HUES6 (cell line): ENCODE data around the gene PRPSAP2.
"Not testable (repeated sequence)": the region's sequence is repeated elsewhere in the genome, so short reads cannot be mapped to it uniquely, and the experiment has no call there.

ENCODE experiments used
- H3K27ac ChIP-seq: 2 replicates; pipeline ENCODE4 v1.7.0; 2013; ENCODE audit warnings: low read depth, mild to moderate bottlenecking, low read length, inconsistent platforms
- H3K27me3 ChIP-seq: 2 replicates; pipeline ENCODE4 v1.6.1; 2013; ENCODE audit warnings: low read length; ENCODE audit not compliant: control insufficient read depth, insufficient read depth
- H3K36me3 ChIP-seq: 2 replicates; pipeline ENCODE4 v1.6.1; 2013; ENCODE audit warnings: low read length; ENCODE audit not compliant: control insufficient read depth, insufficient read depth
- H3K4me1 ChIP-seq: 2 replicates; pipeline ENCODE4 v1.6.1; 2013; ENCODE audit warnings: low read length; ENCODE audit not compliant: control insufficient read depth, insufficient read depth
- H3K4me3 ChIP-seq: 2 replicates; pipeline ENCODE4 v1.5.1; 2013; ENCODE audit warnings: low read depth, low read length
- H3K9ac ChIP-seq: one replicate; pipeline ENCODE4 v1.6.1; 2013; ENCODE audit warnings: mild to moderate bottlenecking, low read length
- H3K9me3 ChIP-seq: 2 replicates; pipeline ENCODE4 v1.6.1; 2013; ENCODE audit warnings: low read depth, low read length; ENCODE audit not compliant: control insufficient read depth, insufficient read depth

Gene PRPSAP2

DNA sequence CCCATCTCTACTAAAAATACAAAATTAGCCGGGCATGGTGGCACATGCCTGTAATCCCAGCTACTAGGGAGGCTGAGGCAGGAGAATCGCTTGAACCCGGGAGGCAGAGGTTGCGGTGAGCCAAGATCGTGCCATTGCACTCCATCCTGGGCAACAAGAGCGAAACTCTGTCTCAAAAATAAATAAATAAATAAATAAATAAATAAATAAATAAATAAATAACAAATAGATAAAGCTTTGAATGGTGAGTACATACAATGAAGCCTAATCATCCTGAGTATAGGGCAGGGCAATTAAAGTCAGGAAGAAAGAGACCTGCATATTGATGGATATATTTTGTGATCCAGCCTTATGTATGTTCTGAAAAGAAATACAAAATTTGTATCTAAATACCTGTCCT lies 98.1 kb downstream of the PRPSAP2 start:
- not testable (repeated sequence) for H3K36me3 ChIP-seq, H3K4me3 ChIP-seq, H3K27ac ChIP-seq, H3K9ac ChIP-seq, H3K4me1 ChIP-seq, H3K9me3 ChIP-seq, H3K27me3 ChIP-seq

DNA sequence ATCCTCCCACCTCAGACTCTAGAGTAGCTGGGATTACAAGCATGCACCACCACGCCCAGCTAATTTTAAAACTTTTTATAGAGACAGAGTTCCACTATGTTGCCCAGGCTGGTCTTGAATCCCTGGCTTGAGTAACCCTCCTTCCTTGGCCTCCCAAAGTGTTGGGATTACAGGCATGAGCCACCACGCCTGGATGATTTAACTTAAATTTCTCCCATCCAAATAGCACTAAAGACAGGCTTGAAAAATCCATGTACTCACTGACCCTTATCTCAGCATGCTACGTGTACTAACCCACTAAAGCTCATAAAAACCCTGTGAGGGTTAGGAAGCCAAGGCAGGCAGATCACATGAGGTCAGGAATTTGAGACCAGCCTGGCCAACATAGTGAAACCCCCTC lies 98.7 kb downstream of the PRPSAP2 start:
- no peak overlapping the region for H3K4me3 ChIP-seq
- H3K9me3 ChIP-seq, result no peaks in the 10 kb centered on the region
- H3K36me3 ChIP-seq, result no peaks in the 10 kb centered on the region
- H3K4me1 ChIP-seq, result no peaks in the 10 kb centered on the region
- no peak overlapping the region for H3K27ac ChIP-seq
- H3K9ac ChIP-seq, result no peak overlapping the region
- no peaks in the 10 kb centered on the region for H3K27me3 ChIP-seq

DNA sequence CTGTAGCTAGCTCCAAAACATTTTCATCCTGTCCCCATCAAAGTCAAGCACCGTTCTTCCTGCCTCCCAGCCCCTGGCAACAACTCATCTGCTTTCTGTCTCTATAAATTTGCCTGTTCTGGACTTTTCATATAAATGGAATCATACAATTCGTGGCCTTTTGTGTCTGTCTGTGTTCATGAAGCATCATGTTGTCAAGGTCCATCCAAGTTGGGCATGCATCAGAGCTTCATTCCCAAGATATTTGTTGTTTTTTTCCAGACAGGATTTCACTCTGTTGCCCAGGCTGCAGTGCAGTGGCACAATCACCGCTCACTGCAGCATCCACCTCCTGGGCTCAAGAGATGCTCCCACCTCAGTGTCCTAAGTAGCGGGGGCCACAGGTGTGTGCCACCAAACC lies 99.9 kb downstream of the PRPSAP2 start:
- no peak overlapping the region for H3K27ac ChIP-seq
- H3K4me3 ChIP-seq, result no peak overlapping the region
- H3K9ac ChIP-seq, result no peak overlapping the region
- H3K9me3 ChIP-seq, result no peaks in the 10 kb centered on the region
- peaks cover 3% of the 10 kb centered on the region; the same call in 1 of the 2 replicates for H3K4me1 ChIP-seq
- H3K36me3 ChIP-seq, result no peaks in the 10 kb centered on the region
- no peaks in the 10 kb centered on the region for H3K27me3 ChIP-seq

DNA sequence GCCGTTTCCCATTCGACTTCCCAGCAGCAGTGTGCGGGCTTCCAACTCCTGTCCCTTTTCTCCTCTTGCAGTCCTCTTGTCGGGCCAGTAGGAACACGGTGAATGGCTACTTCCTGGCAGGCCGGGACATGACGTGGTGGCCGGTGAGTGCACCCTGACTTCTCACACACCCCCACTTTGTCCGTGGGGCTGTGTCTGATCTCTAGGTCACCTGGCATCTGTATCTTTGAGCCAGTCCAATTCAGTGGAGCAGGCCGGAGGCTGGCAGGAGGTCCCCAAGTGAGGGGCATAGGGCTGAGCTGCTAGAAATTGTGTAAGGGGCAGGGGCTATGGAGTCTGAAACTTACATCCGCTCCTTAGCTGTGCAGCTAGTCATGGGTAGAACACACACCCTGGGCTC lies 100.7 kb downstream of the PRPSAP2 start:
- Histone ChIP-seq H3K36me3 (no peaks in the 10 kb centered on the region), H3K9ac (no peak overlapping the region), H3K4me3 (no peak overlapping the region), H3K27ac (no peak overlapping the region), H3K9me3 (no peaks in the 10 kb centered on the region), H3K4me1 (peaks cover 3% of the 10 kb centered on the region; the same call in 1 of the 2 replicates), H3K27me3 (no peaks in the 10 kb centered on the region)

DNA sequence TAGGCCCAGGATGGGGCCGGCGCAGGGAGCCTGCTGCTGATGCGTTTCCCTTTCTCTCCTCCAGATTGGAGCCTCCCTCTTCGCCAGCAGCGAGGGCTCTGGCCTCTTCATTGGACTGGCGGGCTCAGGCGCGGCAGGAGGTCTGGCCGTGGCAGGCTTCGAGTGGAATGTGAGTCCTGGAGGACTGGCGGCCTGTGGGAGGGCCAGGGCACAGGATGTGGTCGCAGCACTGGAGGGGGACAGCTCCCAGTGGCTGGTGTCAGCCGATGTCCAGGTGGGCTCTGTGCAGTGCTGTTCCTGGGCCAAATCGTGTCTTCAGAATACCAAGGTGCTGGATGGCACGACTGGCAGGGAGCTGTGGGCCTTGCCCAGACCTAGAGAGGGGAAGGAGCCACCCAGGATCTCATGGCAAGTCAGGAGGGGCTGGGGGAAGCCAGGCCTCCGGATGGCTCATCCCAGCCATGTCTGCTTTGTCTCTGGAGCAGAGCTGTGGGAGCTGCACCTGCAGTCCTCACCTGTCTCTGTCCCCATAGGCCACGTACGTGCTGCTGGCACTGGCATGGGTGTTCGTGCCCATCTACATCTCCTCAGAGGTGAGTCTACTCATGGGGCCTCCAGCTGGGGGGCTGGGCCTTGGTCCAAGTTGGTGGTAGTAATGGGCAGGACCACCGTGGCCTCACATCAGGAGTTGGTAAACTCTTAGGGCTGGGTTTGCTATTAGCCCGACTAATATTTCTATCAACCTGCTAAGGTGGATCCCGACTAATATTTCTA lies 101.3 kb downstream of the PRPSAP2 start:
- Histone ChIP-seq H3K27ac (no peak overlapping the region), H3K4me3 (no peak overlapping the region), H3K27me3 (no peaks in the 10 kb centered on the region), H3K36me3 (no peaks in the 10 kb centered on the region), H3K4me1 (peaks cover 3% of the 10 kb centered on the region; the same call in 1 of the 2 replicates), H3K9ac (no peak overlapping the region), H3K9me3 (no peaks in the 10 kb centered on the region)

DNA sequence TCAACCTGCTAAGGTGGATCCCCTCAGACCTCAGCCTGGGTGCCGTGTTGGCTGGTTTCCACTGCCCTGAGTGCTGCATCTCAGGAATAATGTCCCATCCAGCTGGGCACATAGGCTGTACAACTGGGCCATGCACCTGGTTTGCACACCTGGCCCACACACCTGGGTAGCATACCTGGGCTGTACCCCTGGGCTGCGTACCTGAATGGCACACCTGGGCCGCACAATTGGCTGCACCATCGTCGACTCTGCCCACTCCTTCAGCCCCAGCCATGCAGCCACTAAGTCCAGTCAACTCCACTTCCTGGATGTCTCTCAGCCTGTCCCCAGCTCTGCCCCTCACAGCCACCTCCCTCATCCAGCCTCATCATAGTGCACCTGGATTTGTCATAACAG lies 101.9 kb downstream of the PRPSAP2 start:
- peaks cover 3% of the 10 kb centered on the region; the same call in 1 of the 2 replicates for H3K4me1 ChIP-seq
- H3K27ac ChIP-seq, result no peak overlapping the region
- no peaks in the 10 kb centered on the region for H3K36me3 ChIP-seq
- no peaks in the 10 kb centered on the region for H3K27me3 ChIP-seq
- H3K4me3 ChIP-seq, result no peak overlapping the region
- no peaks in the 10 kb centered on the region for H3K9me3 ChIP-seq
- no peak overlapping the region for H3K9ac ChIP-seq

DNA sequence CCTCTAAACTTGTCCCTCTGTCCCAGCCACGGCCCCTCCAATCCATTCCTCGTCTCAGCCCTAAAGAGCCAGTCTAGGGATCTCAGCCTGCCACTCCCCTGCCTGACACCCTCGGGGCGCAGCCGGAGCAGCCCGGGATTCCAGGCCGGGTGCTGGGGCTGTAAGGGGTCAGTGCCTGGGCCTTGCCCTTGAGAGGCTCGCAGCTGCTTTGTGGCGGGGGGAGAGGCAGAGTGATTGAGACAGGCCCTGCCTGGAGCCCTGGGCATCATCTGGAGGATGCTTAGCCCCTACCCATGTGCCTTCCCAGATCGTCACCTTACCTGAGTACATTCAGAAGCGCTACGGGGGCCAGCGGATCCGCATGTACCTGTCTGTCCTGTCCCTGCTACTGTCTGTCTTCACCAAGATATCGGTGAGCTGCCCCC lies 102.3 kb downstream of the PRPSAP2 start:
- H3K9ac ChIP-seq, result no peak overlapping the region
- H3K36me3 ChIP-seq, result no peaks in the 10 kb centered on the region
- H3K4me3 ChIP-seq, result no peak overlapping the region
- H3K4me1 ChIP-seq, result peaks cover 3% of the 10 kb centered on the region; the same call in 1 of the 2 replicates
- H3K27me3 ChIP-seq, result no peaks in the 10 kb centered on the region
- no peaks in the 10 kb centered on the region for H3K9me3 ChIP-seq
- no peak overlapping the region for H3K27ac ChIP-seq

DNA sequence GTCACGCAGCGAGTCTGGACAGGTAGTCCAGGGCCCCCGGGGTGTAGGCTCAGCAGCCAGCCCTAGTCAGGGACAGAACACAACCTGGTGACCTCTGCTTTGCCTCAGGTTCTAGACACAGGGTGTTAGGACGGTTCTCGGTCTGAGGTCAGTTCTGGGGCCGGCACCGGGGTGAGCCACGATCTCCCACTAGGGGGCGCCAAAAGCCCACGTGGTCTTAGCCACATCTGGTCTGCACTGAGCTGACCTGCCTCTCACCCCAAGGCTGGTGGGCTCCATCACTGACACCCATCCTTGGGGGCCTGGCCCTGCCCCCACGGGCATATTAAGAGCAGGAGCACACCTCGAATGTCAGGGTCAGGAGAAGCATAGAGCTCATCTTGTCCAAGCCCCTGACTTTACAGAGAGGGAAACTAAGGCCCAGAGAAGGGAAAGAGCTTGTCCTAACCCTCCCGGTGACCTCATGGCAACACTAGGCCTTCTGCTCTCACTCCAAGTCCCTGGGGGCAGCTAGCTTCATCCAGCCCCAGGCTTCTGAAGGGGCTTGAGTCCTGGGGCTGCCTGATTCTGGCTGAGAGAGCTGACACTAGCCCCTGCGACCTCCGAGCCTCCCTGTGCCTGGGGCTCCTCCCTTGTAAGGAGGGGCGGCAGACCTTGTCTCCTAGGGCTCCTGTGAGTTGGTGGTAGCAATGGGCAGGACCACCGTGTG lies 103.0 kb downstream of the PRPSAP2 start:
- H3K27me3 ChIP-seq, result no peaks in the 10 kb centered on the region
- H3K4me1 ChIP-seq, result peaks cover 3% of the 10 kb centered on the region; the same call in 1 of the 2 replicates
- no peaks in the 10 kb centered on the region for H3K36me3 ChIP-seq
- no peak overlapping the region for H3K27ac ChIP-seq
- H3K4me3 ChIP-seq, result no peak overlapping the region
- no peaks in the 10 kb centered on the region for H3K9me3 ChIP-seq
- H3K9ac ChIP-seq, result no peak overlapping the region

DNA sequence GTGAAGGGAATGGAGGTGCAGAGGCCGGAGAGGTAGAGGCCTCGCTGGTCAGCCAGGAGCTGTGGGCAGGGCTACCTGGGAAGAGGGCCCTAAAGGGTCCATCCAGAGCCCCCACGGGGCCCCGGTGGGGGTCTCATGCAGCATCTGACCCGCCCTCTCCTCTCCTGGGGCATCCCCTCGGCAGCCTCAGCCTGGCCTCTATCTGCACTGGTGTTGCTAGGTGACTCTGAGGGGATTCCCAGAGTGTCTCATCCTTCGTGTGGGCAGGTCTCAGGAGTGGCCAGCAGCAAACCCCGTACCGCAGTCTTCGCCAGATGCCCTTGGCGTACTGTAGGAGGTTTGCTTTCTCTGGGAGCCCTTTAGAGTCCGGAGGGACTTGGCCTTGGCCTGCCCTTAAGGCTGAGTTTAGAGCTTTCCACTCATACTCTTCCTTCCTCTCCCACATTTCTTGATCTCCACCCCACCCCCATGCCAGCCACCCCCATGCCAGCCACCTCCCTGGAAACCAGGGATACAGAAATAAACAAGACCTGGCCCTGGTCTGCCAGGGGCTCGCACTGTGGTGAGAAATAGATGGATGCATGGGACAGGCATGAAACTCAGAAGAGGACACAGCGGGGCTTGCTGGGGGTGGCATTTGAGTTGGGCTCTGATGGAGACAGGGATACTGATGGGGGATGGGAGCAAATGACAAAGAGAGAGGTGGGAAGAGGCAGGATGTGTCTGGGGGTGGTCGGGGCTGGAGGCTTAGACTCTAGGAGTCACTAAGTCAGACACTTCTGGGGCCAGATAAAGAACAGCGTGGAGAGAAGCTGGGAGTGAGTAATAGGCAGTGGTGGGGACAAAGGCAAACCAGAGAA lies 103.9 kb downstream of the PRPSAP2 start:
- H3K27ac ChIP-seq, result no peak overlapping the region

DNA sequence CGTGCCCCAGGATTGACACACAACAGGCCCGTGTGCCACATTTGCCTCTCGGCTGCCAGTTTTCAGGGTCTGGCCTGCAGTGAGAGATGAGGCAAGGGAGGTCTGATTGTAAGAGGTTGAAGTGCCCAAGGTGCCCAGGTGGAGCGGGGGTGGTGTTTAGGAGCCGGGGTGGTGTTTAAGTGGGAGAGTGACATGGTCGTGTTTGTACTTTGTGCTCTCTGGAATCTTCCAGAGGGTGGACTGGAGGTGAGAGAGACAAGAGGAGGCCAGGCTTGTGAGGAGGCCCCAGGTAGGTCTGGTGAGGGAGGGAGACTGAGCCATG lies 104.5 kb downstream of the PRPSAP2 start:
- H3K9ac ChIP-seq, result no peak overlapping the region
- H3K4me3 ChIP-seq, result no peak overlapping the region
- no peak overlapping the region for H3K27ac ChIP-seq
- H3K27me3 ChIP-seq, result no peaks in the 10 kb centered on the region
- H3K9me3 ChIP-seq, result no peaks in the 10 kb centered on the region
- H3K4me1 ChIP-seq, result peaks cover 8% of the 10 kb centered on the region; the same call in 1 of the 2 replicates
- H3K36me3 ChIP-seq, result no peaks in the 10 kb centered on the region

More for the DNA sequence above, 103.9 kb downstream of the PRPSAP2 start:
- Histone ChIP-seq H3K4me1 (peaks cover 3% of the 10 kb centered on the region; the same call in 1 of the 2 replicates), H3K9me3 (no peaks in the 10 kb centered on the region), H3K27me3 (no peaks in the 10 kb centered on the region), H3K9ac (no peak overlapping the region), H3K4me3 (no peak overlapping the region), H3K36me3 (no peaks in the 10 kb centered on the region)
